PFSK-1 (cell line): ENCODE data around the gene SMARCC1.

Experiments
- FOXP2 ChIP-seq: optimal IDR thresholded peaks from 2 replicates; pipeline ENCODE3; 2011; ENCODE audit warnings: borderline replicate concordance, control low read depth, inconsistent platforms; ENCODE audit not compliant: insufficient read depth; ENCODE audit errors: extremely low read length, extremely low read depth
- POLR2AphosphoS5 ChIP-seq: IDR thresholded peaks from 2 replicates; pipeline ENCODE4 v1.6.1; 2012; ENCODE audit warnings: low read depth, mild to moderate bottlenecking, control low read depth, low read length, moderate library complexity
- REST ChIP-seq, 2 experiments: IDR thresholded peaks; 2 replicates each; pipeline versions ENCODE4 v1.6.1 to v1.8.0; 2011 to 2012; ENCODE audit warnings: low read depth in 2 of 2, low read length in 2 of 2, control low read depth in 1 of 2, inconsistent platforms in 1 of 2, mild to moderate bottlenecking in 1 of 2, moderate library complexity in 1 of 2; ENCODE audit not compliant: insufficient read depth in 1 of 2
- SIN3A ChIP-seq: IDR thresholded peaks from 2 replicates; pipeline ENCODE4 v1.6.1; 2012; ENCODE audit warnings: mild to moderate bottlenecking, low read length, moderate library complexity, borderline replicate concordance; ENCODE audit not compliant: insufficient read depth
- TAF1 ChIP-seq: IDR thresholded peaks from 2 replicates; pipeline ENCODE4 v1.6.1; 2012; ENCODE audit warnings: low read length, control low read depth, borderline replicate concordance; ENCODE audit not compliant: insufficient read depth

SMARCC1 gene

DNA sequence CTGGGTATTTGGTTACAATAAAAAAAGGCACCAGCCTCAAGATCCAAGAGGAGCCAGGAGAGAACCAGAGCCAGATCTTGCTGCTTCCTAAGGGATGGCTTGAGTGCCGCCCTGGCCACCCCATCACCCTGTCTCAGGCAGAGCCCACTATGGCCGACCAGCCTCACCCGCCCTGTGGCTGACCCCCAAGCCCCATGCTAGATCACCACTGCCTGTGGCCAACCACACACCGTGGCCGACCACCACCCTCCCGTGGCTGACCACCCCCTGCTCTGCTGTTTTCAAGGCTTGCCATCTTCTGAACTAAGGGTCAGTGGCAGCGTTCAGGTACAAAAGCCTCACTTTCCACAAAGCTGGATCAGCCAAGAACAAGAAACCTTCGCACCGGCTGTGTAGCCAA is 215.0 kb downstream of the SMARCC1 start:
- TF ChIP-seq TAF1 (no peak), FOXP2 (no peak), POLR2AphosphoS5 (no peak), REST (IDR thresholded peaks at IDR 0.05; ENCODE audit: insufficient read depth in 1 of 2, low read depth in 2 of 2, low read length in 2 of 2) (no peak), SIN3A (no peak)

- no peak for TF ChIP-seq TAF1
- TF ChIP-seq REST (IDR thresholded peaks at IDR 0.05; ENCODE audit: insufficient read depth in 1 of 2, low read depth in 2 of 2, low read length in 2 of 2): no peak
- TF ChIP-seq SIN3A: no peak
- no peak for TF ChIP-seq POLR2AphosphoS5
- TF ChIP-seq FOXP2: no peak
These were observed 215.8 kb downstream of the SMARCC1 start for GRCh38 chr3:47565734-47566550.

GRCh38 chr3:47556351-47556750 is 225.3 kb downstream of the SMARCC1 start:
- no peak for TF ChIP-seq FOXP2
- no peak for TF ChIP-seq POLR2AphosphoS5
- no peak for TF ChIP-seq SIN3A
- no peak for TF ChIP-seq TAF1
- no peak for TF ChIP-seq REST (IDR thresholded peaks at IDR 0.05; ENCODE audit: insufficient read depth in 1 of 2, low read depth in 2 of 2, low read length in 2 of 2)

GRCh38 chr3:47554335-47554734 is 227.4 kb downstream of the SMARCC1 start:
- TF ChIP-seq POLR2AphosphoS5 (no peak), SIN3A (no peak), TAF1 (no peak), REST (IDR thresholded peaks at IDR 0.05; ENCODE audit: insufficient read depth in 1 of 2, low read depth in 2 of 2, low read length in 2 of 2) (no peak), FOXP2 (no peak)

GRCh38 chr3:47553407-47553806 is 228.3 kb downstream of the SMARCC1 start:
- TF ChIP-seq REST (IDR thresholded peaks at IDR 0.05; ENCODE audit: insufficient read depth in 1 of 2, low read depth in 2 of 2, low read length in 2 of 2) (no peak), FOXP2 (no peak)
